T-helper 2 cell (primary cell): Measurements from ENCODE around the gene STOM.

Experiments
- DNase-seq, 5 experiments: peaks; one replicate each; pipeline versions ENCODE4 v3.0.0 to v3.0.0-alpha.2; 2012 to 2022

The STOM gene

DNA sequence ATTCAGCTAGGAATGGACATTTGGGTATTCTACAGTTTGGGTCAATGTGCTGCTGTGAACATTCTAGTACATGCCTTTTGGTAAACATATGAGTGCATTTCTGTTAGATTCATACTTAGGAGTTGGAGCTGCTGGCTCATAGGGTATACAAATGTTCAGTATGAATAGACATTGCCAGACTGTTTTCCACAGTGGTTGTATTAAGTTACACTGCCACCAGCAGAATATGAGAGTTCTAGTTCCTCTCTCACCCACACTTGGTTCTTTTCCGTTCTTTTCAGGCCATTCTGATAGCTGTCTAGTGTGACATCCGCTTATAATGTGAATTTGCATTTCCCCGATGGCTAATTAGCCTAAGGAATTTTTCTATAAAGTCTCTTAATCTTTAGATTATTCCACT is 25.0 kb downstream of the STOM start:
- no peak for DNase-seq

DNA sequence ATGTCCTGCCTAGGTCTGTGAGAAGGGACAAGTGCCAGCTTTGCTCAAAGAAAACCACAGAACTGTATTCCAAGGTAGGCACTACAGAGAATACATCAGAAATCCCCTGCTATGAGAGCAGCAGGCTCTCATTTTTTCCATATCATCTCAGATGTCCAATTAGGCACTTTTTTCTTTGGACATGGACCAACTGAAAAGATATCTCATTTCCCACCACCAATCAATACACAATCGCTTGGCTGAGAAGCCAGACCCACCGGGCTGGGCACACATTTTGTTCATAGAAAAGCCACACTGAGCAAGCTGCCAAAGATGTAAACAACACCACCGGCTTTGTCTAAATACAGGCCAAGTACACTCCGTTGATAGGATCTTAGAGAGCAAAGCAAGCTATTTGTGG is 25.9 kb downstream of the STOM start:
- DNase-seq, result no peak

- peak in 1 of 5 experiments; percentile 47 for DNase-seq
Observed at GRCh38 chr9:121340676-121341392, 29.2 kb downstream of the STOM start.

- no peak for DNase-seq
Observed at GRCh38 chr9:121339437-121339836, 30.6 kb downstream of the STOM start.

DNA sequence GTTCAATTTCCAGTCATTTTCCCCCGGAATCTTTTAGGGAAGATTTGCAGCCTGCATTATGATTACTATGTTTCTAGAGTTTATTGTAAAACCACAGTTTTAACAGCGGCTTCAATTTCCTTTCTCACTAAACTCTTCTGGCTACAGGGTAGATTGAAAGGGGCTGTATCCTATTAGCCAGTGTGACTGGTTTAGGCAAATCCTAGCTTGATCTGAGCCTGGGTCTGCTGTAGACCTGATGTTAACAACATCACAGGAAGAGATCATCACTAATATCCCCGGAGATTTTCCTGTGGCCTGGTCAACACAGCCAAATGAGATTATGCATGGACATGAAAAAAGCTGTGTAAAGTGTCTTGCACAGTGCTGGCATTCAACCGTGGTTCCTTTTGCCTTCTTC is 33.4 kb downstream of the STOM start:
- no peak for DNase-seq

GRCh38 chr9:121333950-121334773 is 35.9 kb downstream of the STOM start:
- DNase-seq, result no peak

DNA sequence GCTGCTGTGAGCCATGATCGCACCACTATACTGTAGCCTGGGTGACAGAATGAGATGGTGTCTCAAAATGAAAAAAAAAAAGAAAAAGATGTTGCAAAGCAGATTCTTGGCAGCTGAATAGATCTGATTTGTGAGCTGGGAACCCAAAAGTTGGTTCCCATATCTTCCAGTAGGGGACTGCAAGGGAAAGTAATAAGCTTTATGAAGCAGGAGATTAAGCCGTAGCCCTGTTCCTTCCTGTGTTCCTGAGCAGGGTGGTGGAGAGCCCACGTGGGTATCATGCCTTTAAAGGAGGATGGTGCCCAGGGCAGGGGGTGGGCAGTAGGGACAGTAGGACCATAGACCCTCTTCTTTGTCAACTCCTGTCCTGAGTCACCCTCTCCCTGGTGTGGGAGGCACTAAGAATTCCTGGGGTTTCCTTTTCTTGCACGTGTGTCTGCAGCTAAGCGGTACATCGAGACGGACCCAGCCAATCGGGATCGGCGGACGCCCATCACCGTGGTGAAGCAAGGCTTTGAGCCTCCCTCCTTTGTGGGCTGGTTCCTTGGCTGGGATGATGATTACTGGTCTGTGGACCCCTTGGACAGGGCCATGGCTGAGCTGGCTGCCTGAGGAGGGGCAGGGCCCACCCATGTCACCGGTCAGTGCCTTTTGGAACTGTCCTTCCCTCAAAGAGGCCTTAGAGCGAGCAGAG is 37.9 kb downstream of the STOM start:
- no peak for DNase-seq

DNA sequence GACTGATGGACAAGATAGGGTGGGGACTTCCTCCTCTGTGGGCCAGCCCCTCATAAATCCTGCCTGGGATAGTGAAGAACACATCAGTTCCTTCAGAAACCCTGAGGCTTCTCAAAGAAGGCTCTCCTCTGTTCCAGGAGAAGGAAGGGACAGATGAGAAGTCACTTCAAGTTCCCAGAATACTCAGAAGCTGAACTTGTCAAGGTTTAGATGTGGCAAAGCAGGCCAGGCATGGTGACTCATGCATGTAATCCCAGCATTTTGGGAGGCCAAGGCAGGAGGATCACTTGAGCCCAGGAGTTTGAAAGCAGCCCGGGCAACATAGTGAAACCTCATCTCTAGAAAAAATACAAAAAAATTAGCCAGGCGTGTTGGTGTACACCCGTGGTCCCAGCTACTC is 38.5 kb downstream of the STOM start:
- no peak for DNase-seq

DNA sequence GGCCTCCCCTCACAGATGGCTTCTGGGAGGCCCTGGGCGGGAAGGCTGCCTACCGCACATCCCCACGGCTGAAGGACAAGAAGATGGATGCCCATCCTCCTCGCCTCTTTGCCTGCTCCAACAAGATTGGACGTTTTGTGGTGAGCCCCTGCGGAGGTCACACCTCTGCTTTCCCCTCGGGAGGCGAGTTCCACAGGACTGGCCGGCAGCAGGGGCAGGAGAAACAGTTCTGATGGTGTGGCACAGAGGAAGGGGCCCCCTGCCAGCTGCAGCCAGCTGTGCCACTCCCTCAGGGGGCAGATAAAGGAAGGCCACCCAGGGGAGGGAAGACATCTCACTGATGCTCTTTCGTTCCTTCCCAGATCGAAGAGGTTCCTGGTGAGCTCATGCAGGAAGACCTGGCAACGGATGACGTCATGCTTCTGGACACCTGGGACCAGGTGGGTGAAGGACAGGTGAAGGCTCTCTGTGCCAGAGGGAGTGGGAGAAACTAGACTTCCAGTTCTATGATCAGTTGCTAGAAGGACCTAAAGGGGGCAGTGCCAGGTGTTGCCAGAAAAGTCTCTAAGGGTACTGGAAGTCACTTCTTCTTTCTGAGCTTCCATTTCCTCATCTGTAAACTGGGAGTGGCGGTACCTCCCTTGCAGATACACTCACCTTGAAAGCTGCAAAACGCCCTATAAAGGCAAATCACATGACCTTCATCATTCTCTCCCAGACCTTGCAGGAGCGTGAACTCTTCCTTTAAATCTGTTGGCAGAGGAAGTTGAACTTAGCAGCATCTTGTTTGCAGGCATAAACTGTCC is 41.0 kb downstream of the STOM start:
- DNase-seq, result no peak

GRCh38 chr9:121328476-121328875 is 41.6 kb downstream of the STOM start:
- no peak for DNase-seq

DNA sequence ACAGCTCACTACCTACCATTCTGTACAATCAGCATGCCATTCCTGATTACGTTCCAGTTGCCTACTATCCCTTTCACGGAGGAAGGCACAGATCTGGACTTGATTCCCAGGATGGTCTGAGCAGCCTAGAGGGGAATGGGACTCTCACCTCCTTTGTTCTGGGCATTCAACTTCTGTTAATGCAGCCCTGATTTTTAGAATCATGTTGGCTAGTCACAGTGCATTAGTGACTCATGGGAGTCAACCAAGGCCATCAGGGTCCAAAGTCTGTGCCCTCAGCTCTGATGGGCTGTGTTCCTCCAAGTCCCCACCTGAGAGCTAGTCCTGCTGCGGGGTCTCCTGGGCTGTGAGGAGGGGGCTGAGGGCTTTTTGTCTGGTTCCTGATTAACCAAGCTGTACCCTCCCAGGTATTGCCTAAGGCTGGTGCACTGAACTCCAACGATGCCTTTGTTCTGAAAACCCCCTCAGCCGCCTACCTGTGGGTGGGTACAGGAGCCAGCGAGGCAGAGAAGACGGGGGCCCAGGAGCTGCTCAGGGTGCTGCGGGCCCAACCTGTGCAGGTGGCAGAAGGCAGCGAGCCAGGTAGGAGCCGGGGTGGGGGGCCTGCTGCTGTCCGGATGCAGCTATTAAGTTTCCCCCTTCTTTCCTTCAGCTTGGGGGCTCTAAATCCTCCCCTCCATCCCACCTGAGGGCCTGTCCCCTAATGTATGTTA is 43.0 kb downstream of the STOM start:
- no peak for DNase-seq

DNA sequence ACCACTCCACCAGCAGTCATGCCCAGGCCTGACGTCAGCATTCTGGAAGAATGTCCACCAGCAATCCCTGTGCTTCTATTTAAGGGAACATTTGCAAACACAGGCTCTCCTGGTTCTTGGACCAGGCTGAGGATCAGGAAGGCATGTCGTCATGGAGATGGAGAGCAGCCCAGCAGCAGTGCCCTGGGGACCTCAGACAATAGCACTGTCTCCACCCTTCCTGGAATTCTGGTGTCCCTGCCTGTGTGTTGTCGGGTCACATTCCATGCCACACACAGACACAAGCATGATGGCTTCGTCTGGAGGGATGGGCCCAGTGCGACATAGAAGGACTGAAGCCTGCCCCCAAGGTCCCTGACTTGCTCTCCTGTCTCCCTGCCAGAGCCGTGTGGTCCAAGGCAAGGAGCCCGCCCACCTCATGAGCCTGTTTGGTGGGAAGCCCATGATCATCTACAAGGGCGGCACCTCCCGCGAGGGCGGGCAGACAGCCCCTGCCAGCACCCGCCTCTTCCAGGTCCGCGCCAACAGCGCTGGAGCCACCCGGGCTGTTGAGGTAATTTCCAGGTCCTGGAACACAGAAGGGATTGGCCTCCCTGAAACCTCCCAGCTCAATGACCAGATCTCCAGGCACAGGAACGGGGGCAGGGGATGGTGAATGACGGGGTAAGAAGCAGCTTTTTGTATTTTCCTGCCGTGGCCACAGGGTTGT is 43.8 kb downstream of the STOM start:
- no peak for DNase-seq

DNA sequence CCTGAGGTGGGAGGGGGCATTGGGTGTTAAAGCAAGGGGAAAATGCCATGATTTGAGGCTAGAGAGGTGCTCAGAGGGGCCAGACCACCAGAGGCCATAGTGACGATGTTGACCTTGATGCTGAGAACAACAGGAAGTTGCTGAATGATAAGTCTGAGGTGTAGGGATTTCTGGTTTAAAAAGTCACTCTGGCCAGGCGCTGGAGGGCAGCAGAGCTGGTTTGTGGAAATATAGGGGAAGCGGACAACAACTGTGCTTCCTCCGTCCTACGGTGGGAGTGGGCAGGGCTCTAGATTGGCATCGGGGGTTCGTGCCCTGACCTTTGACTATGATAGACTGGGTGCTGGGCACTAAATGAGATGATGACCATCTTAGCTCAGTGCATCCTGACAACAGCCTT is 44.7 kb downstream of the STOM start:
- DNase-seq, result no peak

- DNase-seq, result no peak
Observed at GRCh38 chr9:121324755-121325154, 45.3 kb downstream of the STOM start.

GRCh38 chr9:121324316-121324715 is 45.7 kb downstream of the STOM start:
- no peak for DNase-seq

DNA sequence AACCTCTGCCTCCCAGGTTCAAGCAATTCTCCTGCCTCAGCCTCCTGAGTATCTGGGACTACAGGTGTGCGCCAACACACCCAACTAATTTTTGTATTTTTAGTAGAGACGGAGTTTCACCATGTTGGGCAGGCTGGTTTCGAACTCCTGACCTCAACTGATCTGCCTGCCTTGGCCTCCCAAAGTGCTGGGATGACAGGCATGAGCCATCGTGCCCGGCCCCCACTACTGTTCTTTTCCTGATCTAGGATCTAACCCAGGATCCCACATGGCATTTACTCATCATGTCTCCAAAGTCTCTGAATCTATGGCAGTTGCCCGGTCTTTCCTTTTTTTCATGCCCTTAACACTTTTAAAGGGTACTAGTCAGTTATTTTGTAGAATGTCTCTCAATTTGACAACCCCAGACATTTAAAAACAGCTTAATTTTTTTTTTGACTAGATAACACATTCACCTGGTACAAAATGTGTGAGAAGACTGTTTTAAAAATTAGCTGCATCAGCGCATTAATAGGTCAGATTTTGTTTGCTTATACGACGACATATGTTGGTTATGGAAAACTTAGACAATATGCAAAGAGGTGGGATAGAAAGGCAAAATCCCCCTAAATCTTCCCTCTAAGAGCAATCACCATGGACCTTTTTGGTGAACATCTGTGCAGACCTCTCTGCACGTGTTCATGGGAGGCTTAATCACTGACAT is 46.5 kb downstream of the STOM start:
- no peak for DNase-seq

DNA sequence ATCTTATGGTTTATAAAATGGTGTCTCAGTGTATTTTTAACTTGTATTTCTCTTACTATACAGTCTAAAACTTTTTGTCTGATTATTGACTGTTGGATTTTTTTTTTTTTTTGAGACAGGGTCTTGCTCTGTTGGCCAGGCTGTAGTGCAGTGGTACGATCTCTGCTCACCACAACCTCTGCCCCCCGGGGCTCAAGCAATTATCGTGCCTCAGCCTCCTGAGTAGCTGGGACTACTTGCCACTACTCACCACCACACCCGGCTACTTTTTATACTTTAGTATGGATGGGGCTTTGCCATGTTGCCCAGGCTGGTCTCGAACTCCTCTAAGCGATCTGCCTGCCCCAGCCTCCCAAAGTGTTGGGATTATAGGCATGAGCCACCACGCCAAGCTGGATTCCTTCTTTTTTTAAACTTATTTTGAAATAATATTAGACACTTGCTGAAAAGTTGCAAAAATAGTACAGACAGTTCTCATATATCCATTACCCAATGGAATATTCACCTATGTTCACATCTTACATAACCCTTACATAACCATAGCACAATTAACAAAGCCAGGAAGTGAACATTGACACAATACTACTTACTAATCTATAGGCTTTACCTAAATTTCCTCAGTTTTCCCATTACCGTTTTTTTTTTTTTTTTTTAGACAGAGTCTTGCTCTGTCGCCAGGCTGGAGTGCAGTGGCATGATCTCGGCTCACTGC is 47.2 kb downstream of the STOM start:
- DNase-seq, result no peak

DNA sequence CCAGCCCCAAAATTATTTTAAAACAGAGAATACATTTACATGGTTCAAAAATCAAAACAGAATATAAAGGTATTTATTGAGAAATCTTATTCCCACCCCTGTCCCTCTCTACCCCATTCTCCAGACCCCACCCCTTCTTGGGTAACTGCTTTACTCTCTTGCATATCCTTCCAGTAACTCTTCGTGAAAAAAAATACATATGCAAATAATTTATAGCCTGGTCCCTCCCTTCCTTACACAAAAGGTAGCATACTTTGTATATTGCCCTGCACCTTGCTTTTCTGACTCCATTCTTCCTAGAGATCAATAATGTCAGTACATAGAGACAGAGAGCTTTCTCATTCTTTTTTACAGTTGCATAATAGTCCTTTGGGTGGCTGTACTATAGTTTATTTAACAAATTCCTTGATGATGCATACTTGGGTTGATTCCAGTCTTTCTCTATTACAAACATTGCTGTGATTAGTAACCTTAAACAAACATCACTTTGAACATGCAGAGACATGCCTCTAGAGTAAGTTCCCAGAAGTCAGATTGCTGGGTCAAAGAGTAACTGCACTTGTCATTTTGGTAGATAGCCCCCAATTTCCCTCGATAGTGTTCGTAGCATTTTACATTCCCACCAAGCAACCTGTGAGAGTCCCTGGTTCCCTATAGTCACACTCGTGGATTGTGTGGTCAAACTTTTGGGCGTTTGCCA is 47.9 kb downstream of the STOM start:
- DNase-seq, result peak in 1 of 5 experiments; percentile 19

DNA sequence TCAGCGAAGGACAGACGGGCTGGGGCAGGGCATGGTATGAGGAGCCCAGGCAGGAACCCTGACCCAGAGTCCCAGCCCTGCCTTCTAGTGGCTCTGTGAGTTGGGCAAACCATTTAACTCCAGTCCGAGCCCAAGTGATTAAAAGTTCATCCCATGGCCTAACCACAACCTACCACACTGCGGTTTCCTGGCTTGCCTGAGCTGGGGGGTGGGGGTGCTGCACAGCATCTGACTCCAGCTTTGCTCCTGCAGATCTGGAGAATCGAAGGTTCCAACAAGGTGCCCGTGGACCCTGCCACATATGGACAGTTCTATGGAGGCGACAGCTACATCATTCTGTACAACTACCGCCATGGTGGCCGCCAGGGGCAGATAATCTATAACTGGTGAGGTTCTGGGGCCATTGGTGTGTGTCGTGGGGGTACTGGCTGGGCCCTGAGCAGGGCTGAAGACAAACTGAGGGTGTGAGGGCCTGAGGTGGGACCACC is 49.0 kb downstream of the STOM start:
- peak in 1 of 5 experiments; percentile 25 for DNase-seq
